ENCODE data around the gene ENPP7. TPM values are rescaled to one million over a fixed set of nuclear protein-coding genes. Genes with fewer than 3 reads are reported as not detected.

Gene ENPP7
- total and polyA plus RNA-seq, 3 experiments from 2014 or later: 0.11 to 0.26 TPM; not detected in 1

DNA sequence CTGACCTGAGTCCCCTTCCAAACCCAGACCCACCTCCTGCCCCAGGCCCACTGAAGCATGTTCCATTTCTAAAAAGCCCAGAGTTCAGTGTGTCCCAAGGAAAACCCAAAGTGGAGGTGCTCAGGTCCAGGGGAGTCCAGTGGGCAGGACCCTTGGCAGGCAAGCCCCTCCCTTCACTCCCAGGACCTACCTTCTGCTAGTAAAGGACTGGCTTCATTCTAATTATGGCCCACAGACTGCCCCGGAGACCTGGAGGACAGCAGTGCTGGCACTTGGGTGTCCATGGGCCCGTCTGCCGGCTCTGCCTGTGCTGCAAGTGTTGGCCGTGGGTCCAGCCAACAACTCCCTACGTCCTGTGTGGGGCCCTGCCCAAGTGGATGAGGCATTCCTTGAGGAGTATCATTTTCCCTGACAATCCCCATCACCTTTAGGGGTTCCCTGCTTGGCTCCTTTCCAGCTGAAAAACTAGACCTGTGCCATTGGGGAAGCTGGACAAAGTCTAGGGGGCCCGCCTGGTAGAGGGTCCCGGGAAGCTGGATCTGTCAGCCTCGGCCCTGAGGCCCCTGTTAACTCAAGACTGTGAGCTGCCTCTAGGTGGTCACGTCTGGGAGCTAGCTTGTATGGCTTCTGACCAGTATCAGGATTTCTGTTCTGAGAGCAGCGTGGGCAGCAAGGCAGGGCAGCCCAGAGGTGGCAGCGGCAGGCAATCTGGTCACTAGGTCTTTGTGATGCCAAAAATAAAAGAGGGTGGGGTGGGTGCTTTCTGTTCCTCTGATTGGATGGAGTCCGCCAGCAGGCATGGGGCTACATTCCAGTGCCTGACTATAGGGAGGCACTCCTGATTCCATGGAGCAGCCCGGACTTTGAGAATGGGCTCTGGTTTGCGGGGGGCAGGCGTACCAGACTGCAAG, 55.4 kb downstream of the ENPP7 start:
- Mint-ChIP-seq H3K36me3 (peaks cover 0 to 3% (median 0%) of the 10 kb centered on the region in 3 donors), H3K27ac (peak overlapping the region in 1 of 8 donors; percentile 36), H3K27me3 (peaks cover 33 to 74% of the 10 kb centered on the region in 2 donors), H3K4me1 (peaks cover 0 to 12% (median 5%) of the 10 kb centered on the region in 3 donors), H3K4me3 (no peak overlapping the region), H3K9me3 (no peaks in the 10 kb centered on the region)
- ChIA-PET POLR2A (no interaction called here), CTCF (interaction anchor here (1.4 kb wide), 1 partner anchor 222 kb away, joined by 3 read pairs; no protein-coding TSS in a partner anchor)
- Histone ChIP-seq H3K9me3 (ENCODE audit: low read length) (no peaks in the 10 kb centered on the region), H3K27me3 (ENCODE audit: insufficient read depth, low read length, poor library complexity, severe bottlenecking) (peaks cover 24% of the 10 kb centered on the region), H3K4me3 (ENCODE audit: low read length) (no peak overlapping the region), H3K36me3 (ENCODE audit: insufficient read depth, low read length) (no peaks in the 10 kb centered on the region), H3K27ac (ENCODE audit: low read depth, low read length) (no peak overlapping the region), H3K4me1 (ENCODE audit: insufficient read depth, low read length) (peaks cover 12% of the 10 kb centered on the region)
- no peak for DNase-seq

DNA sequence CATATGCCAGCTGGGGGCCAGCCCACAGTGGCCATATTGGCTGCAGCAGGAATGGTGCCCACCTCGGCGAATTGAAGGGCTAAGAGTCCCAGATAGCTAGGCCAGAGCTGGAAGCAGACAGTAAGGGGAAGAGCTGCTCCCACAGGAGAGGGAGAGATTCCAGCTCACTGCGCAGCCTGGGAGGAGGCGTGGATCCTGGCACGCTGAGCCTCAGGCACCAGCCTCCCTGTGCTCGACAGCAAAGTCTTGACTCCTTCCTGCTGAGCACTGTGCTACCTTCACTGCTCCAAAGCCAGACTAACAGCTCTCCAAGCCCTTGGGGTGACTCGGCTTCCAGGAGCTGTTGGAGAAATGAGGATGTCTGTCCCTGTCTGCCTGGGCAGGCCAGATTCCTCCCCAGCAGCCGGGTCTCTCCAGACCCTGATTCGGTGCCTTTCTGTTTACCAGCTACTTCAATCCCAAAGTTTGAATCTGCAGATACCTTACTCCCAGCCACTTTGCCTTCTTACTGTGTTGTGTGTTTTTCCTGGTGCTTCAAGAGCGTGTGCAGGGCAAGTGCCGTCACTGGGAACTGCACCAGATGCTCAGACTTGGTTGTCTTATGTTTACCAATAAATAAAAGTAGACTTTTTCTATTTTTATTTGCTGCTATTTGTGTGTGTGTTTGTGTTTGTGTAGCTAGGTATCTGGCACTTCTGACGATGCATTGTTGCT, 56.3 kb downstream of the ENPP7 start:
- peaks cover 0 to 3% (median 0%) of the 10 kb centered on the region in 3 donors for H3K36me3 Mint-ChIP-seq
- H3K27ac ChIP-seq (ENCODE audit: low read depth, low read length): no peak overlapping the region
- CTCF ChIA-PET: interaction anchor here (0.8 to 1.4 kb wide), 3 partner anchors 9 to 221 kb away, joined by 3 to 5 read pairs (median 3); partner anchors contain the start of gene CBX2

DNA sequence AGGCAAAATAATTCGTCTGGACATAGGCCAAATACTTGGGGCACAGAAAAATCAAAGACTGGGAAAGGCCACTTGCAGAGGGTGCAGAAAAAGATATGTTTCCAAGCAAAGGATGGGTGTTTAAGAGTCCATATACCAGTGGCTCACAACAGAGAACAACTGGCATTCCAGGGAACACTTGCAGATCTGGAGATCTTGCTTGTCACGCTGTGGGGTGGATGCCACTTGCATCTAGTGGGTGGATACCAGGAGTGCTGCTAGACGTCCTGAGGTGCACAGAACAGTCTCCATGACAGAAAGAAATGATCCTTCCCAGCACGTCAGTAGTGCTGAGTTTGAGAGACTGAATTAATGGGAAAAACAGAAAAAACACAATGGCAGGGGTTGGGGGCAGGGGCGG, 57.7 kb downstream of the ENPP7 start:
- no peak for DNase-seq
- Mint-ChIP-seq H3K9me3 (no peaks in the 10 kb centered on the region), H3K4me1 (peaks cover 0 to 20% (median 3%) of the 10 kb centered on the region in 3 donors), H3K27me3 (peaks cover 32 to 64% of the 10 kb centered on the region in 2 donors), H3K27ac (peak overlapping the region in 1 of 8 donors; percentile 78), H3K36me3 (no peaks in the 10 kb centered on the region), H3K4me3 (peak overlapping the region in 2 of 7 donors; percentile 18 to 70)
- H3K27me3 ChIP-seq (ENCODE audit: insufficient read depth, low read length, poor library complexity, severe bottlenecking): peaks cover 33% of the 10 kb centered on the region
- H3K4me3 ChIP-seq (ENCODE audit: low read length): no peak overlapping the region
- peaks cover 20% of the 10 kb centered on the region for H3K4me1 ChIP-seq (ENCODE audit: insufficient read depth, low read length)
- H3K9me3 ChIP-seq (ENCODE audit: low read length): no peaks in the 10 kb centered on the region
- H3K36me3 ChIP-seq (ENCODE audit: insufficient read depth, low read length): no peaks in the 10 kb centered on the region
- CTCF ChIA-PET: interaction anchor here (1.2 to 1.4 kb wide), 2 partner anchors 11 to 20 kb away, joined by 3 read pairs; no protein-coding TSS in a partner anchor
- no peak overlapping the region for H3K27ac ChIP-seq (ENCODE audit: low read depth, low read length)
- POLR2A ChIA-PET: no interaction called here

More for the DNA sequence above, 56.3 kb downstream of the ENPP7 start:
- DNase-seq: no peak
- Mint-ChIP-seq H3K27ac (peak overlapping the region in 1 of 8 donors; percentile 36), H3K27me3 (peaks cover 33 to 70% of the 10 kb centered on the region in 2 donors), H3K4me1 (peaks cover 0 to 16% (median 3%) of the 10 kb centered on the region in 3 donors), H3K9me3 (no peaks in the 10 kb centered on the region), H3K4me3 (peak overlapping the region in 1 of 7 donors; percentile 39)
- peaks cover 20% of the 10 kb centered on the region for H3K4me1 ChIP-seq (ENCODE audit: insufficient read depth, low read length)
- no peaks in the 10 kb centered on the region for H3K9me3 ChIP-seq (ENCODE audit: low read length)
- no peak overlapping the region for H3K4me3 ChIP-seq (ENCODE audit: low read length)
- peaks cover 33% of the 10 kb centered on the region for H3K27me3 ChIP-seq (ENCODE audit: insufficient read depth, low read length, poor library complexity, severe bottlenecking)
- POLR2A ChIA-PET: no interaction called here
- H3K36me3 ChIP-seq (ENCODE audit: insufficient read depth, low read length): no peaks in the 10 kb centered on the region

DNA sequence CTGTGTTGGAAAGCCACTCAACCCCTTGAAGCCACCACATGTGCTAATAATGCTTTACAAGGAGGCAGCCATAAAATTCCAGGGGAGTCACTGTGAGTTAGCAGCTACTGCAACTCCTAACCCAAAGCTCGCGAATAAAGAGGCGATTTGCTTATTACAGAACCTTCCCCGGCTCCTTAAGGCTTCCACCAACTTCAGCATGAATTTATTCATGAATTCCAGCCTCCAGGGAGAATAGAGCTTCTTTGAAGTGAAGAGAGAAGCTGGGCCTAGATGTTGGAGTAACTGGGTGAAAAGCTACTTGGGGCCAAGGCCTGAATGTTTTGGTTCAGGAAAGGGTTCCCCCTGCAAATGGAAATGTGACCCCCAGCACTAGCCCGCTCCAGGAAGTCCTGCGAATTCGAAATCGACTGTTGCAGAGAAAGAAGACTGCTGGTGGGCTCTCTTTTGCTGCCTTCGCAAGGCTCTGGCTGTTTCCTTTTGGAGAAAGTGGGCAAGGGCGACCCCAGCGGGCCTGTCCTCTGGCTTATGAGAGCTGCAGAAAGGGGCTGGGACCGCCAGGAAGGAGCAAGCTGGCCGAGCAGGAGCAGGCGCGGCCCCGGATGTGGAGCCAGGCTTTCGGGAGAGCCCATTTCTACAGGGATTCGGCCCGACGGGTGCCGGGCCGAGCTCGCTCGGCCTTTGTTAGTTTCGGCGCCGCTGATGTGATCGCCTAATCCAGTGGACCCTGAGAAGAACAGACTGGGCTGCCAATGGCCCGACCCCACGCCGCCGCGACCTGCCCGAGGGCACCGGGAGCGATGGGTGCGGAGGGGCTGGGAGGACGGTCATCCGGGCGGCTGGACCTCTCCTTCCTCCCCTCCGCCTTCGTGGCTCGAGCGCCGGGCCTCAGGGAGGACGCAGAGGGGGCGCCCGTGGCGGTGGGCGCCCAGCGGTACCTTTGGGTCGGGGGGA, 58.5 kb downstream of the ENPP7 start:
- Histone ChIP-seq H3K4me1 (ENCODE audit: insufficient read depth, low read length) (peaks cover 20% of the 10 kb centered on the region), H3K27me3 (ENCODE audit: insufficient read depth, low read length, poor library complexity, severe bottlenecking) (peaks cover 33% of the 10 kb centered on the region), H3K36me3 (ENCODE audit: insufficient read depth, low read length) (no peaks in the 10 kb centered on the region), H3K4me3 (ENCODE audit: low read length) (no peak overlapping the region), H3K27ac (ENCODE audit: low read depth, low read length) (no peak overlapping the region), H3K9me3 (ENCODE audit: low read length) (no peaks in the 10 kb centered on the region)
- ChIA-PET POLR2A (no interaction called here), CTCF (interaction anchor here (0.7 to 1.6 kb wide), 13 partner anchors 8 to 208 kb away, joined by 3 to 5 read pairs (median 3); no protein-coding TSS in a partner anchor)
- Mint-ChIP-seq H3K9me3 (no peaks in the 10 kb centered on the region), H3K4me1 (peaks cover 0 to 20% (median 3%) of the 10 kb centered on the region in 3 donors), H3K4me3 (peak overlapping the region in 2 of 7 donors; percentile 19 to 69), H3K27ac (no peak overlapping the region), H3K27me3 (peaks cover 33 to 65% of the 10 kb centered on the region in 2 donors), H3K36me3 (no peaks in the 10 kb centered on the region)
- peak in 1 of 5 donors; percentile 21 for DNase-seq

DNA sequence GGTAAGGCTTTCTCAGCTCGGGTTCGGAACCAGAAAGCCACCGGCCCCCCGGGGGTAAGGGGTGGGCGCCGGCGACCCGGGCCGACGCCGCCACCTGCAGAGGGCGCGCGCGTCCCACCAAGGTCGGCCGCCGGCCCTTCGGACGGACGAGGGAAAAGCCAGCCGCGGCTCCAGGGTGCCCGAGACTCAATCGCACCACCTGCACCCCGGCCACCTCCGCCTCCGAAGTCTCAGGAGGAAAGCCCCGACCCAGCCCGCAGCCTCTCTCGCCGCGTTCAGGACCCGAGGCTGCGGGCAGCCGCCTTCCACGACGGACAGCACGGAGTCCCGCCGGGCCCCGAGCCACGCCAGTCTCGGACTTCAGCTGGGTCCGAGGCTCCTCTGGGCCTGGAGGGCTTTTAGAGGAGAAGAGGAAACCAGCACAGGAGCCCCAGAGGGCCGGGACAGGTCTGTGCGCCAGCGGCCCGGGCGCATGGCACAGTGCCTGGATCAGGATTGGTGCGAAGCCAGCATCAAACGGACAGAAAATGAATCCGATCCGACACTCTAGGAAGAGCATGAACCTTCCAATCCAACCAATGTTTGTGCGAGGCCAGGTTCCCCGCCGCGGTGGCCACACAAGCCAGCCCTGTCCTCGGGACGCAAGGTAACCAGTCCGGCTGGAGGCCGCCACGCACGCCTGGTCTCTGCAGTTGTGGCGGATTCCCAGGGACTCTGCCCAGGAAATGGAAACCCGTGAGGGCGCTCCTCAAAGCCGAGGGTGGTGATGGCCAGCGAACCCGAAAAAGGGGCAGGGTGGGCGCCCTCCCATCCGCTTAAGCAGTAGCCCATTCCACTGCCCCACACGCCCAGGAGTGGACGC, 59.4 kb downstream of the ENPP7 start:
- H3K9me3 ChIP-seq (ENCODE audit: low read length): no peaks in the 10 kb centered on the region
- no peak overlapping the region for H3K27ac ChIP-seq (ENCODE audit: low read depth, low read length)
- CTCF ChIA-PET: interaction anchor here (0.6 to 1.6 kb wide), 15 partner anchors 9 to 207 kb away, joined by 3 to 5 read pairs (median 3); no protein-coding TSS in a partner anchor
- Mint-ChIP-seq H3K9me3 (no peaks in the 10 kb centered on the region), H3K36me3 (no peaks in the 10 kb centered on the region), H3K27me3 (peaks cover 33 to 64% of the 10 kb centered on the region in 2 donors), H3K27ac (no peak overlapping the region), H3K4me1 (peaks cover 0 to 20% (median 3%) of the 10 kb centered on the region in 3 donors), H3K4me3 (peak overlapping the region in 1 of 7 donors; percentile 27)
- H3K4me3 ChIP-seq (ENCODE audit: low read length): no peak overlapping the region
- no peaks in the 10 kb centered on the region for H3K36me3 ChIP-seq (ENCODE audit: insufficient read depth, low read length)
- H3K4me1 ChIP-seq (ENCODE audit: insufficient read depth, low read length): peaks cover 20% of the 10 kb centered on the region
- peak in 1 of 5 donors; percentile 44 for DNase-seq
- POLR2A ChIA-PET: no interaction called here
- H3K27me3 ChIP-seq (ENCODE audit: insufficient read depth, low read length, poor library complexity, severe bottlenecking): peaks cover 33% of the 10 kb centered on the region

DNA sequence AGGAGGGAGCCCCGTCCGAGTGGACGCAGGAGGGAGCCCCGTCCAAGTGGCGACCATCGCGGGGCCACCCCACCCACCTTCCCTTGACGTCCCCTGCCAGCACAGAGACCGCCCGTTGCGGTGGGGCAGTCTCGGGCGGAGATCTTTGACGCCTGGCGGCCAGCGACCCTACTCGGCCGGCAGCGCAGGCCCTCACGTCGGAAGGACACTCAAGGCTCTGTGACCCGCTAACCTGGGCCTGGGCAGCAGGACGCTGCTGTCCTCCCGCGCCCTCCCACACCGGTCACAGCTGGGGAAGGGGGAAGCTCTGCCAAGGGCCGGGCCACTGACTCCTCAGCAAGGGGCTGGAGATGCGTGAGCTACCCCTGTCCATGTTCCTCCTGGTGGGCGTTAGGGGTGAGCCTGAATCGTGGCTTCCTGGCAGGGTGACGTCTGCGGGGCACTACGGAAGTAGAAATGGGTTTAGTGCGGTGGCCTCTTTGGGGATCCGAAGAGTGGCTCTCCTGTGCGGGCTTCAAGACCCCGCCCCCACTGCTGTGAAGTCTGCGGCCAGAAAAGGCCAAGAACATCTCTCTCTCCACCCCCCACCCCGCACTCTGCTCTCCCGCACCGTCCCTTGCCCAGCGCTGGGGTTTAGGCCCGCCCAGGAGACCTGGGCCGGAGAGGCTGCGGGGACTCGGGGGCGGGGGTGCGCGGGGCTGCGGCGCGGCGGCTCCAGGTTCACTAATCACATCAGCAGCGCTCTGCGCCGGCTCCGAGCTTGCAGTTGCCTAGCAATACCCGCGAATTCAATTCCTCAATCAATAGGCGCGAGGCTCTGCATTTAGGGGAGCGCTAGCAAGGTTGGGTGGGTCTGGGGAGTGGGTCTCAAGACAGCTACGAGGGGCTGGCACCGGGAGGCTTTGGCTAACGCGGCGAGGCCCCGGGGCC, 60.3 kb downstream of the ENPP7 start:
- POLR2A ChIA-PET: no interaction called here
- Mint-ChIP-seq H3K4me3 (peak overlapping the region in 1 of 7 donors; percentile 72), H3K27me3 (peaks cover 29 to 55% of the 10 kb centered on the region in 2 donors), H3K36me3 (no peaks in the 10 kb centered on the region), H3K4me1 (peaks cover 4 to 25% (median 6%) of the 10 kb centered on the region in 3 donors), H3K9me3 (no peaks in the 10 kb centered on the region), H3K27ac (peak overlapping the region in 1 of 8 donors; percentile 47)
- peak in 1 of 5 donors; percentile 55 for DNase-seq
- Histone ChIP-seq H3K4me3 (ENCODE audit: low read length) (no peak overlapping the region), H3K4me1 (ENCODE audit: insufficient read depth, low read length) (peaks cover 24% of the 10 kb centered on the region), H3K36me3 (ENCODE audit: insufficient read depth, low read length) (no peaks in the 10 kb centered on the region), H3K27me3 (ENCODE audit: insufficient read depth, low read length, poor library complexity, severe bottlenecking) (peaks cover 33% of the 10 kb centered on the region), H3K9me3 (ENCODE audit: low read length) (no peaks in the 10 kb centered on the region), H3K27ac (ENCODE audit: low read depth, low read length) (no peak overlapping the region)
- CTCF ChIA-PET: interaction anchor here (0.6 to 1.6 kb wide), 5 partner anchors 16 to 203 kb away, joined by 3 to 5 read pairs (median 4); no protein-coding TSS in a partner anchor
